GM12878 (cell line): ENCODE measurements around the gene TCF7L2. TPM values are rescaled to one million over a fixed set of nuclear protein-coding genes. Genes with fewer than 3 reads are reported as not detected.

Experiments used
- ATAC-seq: fragments of 200-7000 bp; cut with Tn5 transposase; 3 replicates; pipeline ENCODE4 v1.9.1; 2020; ENCODE audit warnings: mild to moderate bottlenecking, moderate library complexity
- BruUV-seq: library from RNA; stranded (reverse); fragments of 400-500 nt; replicated peaks from 2 replicates; lab custom pipeline; 2021; lab: Mats Ljungman, UMichigan
- CTCF ChIA-PET: fragments of 300-600 bp; sonication (Branson Sonifier 250); formaldehyde crosslinking; extraction: SDS; loops from one replicate; lab custom pipeline; 2021; ENCODE audit warnings: inconsistent platforms; lab: Yijun Ruan, JAX
- POLR2A ChIA-PET: fragments of 350-600 bp; formaldehyde crosslinking; extraction: SDS; loops from one replicate; lab custom pipeline; 2021; ENCODE audit warnings: inconsistent platforms; lab: Charles Lee
- RAD21 ChIA-PET: fragments of 300-600 bp; sonication (Branson Sonifier 250); formaldehyde crosslinking; loops from one replicate; lab custom pipeline; 2023; ENCODE audit warnings: antibody characterized with exemption; ENCODE audit not compliant: unreplicated experiment; lab: Charles Lee
- SMC1A ChIA-PET: fragments of 300-600 bp; sonication (Branson Sonifier 250); formaldehyde crosslinking; loops from one replicate; lab custom pipeline; 2023; ENCODE audit not compliant: unreplicated experiment, uncharacterized antibody; lab: Charles Lee
- DNase-seq: peaks from one replicate; pipeline ENCODE4 v3.0.0-alpha.2; 2011; ENCODE audit warnings: low read depth, low spot score
- FAIRE-seq: peaks from 3 replicates; lab custom pipeline; 2011; peaks lifted over from hg19 to GRCh38; lab: Jason Lieb, UNC
- H2AFZ ChIP-seq: 2 replicates; pipeline ENCODE4 v1.6.0; 2011; ENCODE audit warnings: low read depth, low read length, control low read depth; ENCODE audit not compliant: control insufficient read depth
- H3K27ac ChIP-seq: 2 replicates; pipeline ENCODE4 v1.5.1; 2011; ENCODE audit warnings: control low read depth; ENCODE audit not compliant: control insufficient read depth, insufficient read depth
- H3K27me3 ChIP-seq, 2 experiments: replicated peaks in 1 of 2; 2 replicates each; pipeline versions ENCODE4 v1.6.0 to v1.6.1; 2011; ENCODE audit warnings: low read length in 1 of 2; ENCODE audit not compliant: control insufficient read depth in 2 of 2, insufficient read depth in 2 of 2
- H3K36me3 ChIP-seq, 2 experiments: 2 replicates each; pipeline ENCODE4 v1.5.1; 2011; ENCODE audit warnings: low read length in 1 of 2; ENCODE audit not compliant: control insufficient read depth in 2 of 2, insufficient read depth in 2 of 2
- H3K4me1 ChIP-seq: 2 replicates; pipeline ENCODE4 v1.6.1; 2011; ENCODE audit warnings: mild to moderate bottlenecking, low read length, moderate library complexity, mixed read lengths; ENCODE audit not compliant: control insufficient read depth, insufficient read depth
- H3K4me2 ChIP-seq: 2 replicates; pipeline ENCODE4 v1.6.0; 2011; ENCODE audit warnings: control low read depth; ENCODE audit not compliant: control insufficient read depth, insufficient read depth
- H3K4me3 ChIP-seq: fragments of 200-600 bp; sonication (generic); 2 replicates; pipeline ENCODE4 v1.5.1; 2016
- H3K79me2 ChIP-seq: 2 replicates; pipeline ENCODE4 v1.6.0; 2011; ENCODE audit warnings: low read length; ENCODE audit not compliant: control insufficient read depth, insufficient read depth
- H3K9ac ChIP-seq: 2 replicates; pipeline ENCODE4 v1.8.0; 2011; ENCODE audit warnings: low read length, control low read depth, mixed read lengths; ENCODE audit not compliant: control insufficient read depth, insufficient read depth
- H3K9me3 ChIP-seq: replicated peaks from 3 replicates; pipeline ENCODE4 v1.5.1; 2011; ENCODE audit warnings: mild to moderate bottlenecking, low read length; ENCODE audit not compliant: control insufficient read depth, insufficient read depth
- H4K20me1 ChIP-seq: 2 replicates; pipeline ENCODE4 v1.6.0; 2011; ENCODE audit not compliant: control insufficient read depth, insufficient read depth
- BRCA1 ChIP-seq: IDR thresholded peaks from 2 replicates; pipeline ENCODE4 v1.6.1; 2011; ENCODE audit warnings: low read depth, low read length, improper control_type of control experiment
- DPF2 ChIP-seq: fragments of 450-650 bp; IDR thresholded peaks from 2 replicates; pipeline ENCODE4 v1.6.1; 2017; ENCODE audit warnings: mild to moderate bottlenecking
- HDAC6 ChIP-seq: fragments of 200-600 bp; sonication (generic); IDR thresholded peaks from one replicate; pipeline ENCODE4 v1.8.0; 2017; ENCODE audit warnings: antibody characterized with exemption; ENCODE audit not compliant: unreplicated experiment
- JUNB ChIP-seq: IDR thresholded peaks from 2 replicates; pipeline ENCODE4 v1.6.1; 2016; ENCODE audit warnings: antibody characterized with exemption, mild to moderate bottlenecking
- MTA2 ChIP-seq: fragments of 450-650 bp; IDR thresholded peaks from 2 replicates; pipeline ENCODE4 v1.6.1; 2016; ENCODE audit warnings: low read depth, mild to moderate bottlenecking, moderate library complexity
- NFYA ChIP-seq: IDR thresholded peaks from 2 replicates; pipeline ENCODE4 v1.6.1; 2011; ENCODE audit warnings: low read depth, mild to moderate bottlenecking, low read length, improper control_type of control experiment, borderline replicate concordance
- NR2F1 ChIP-seq: fragments of 450-650 bp; conservative IDR thresholded peaks from 2 replicates; pipeline ENCODE4 v1.6.1; 2017; ENCODE audit warnings: mild to moderate bottlenecking
- NRF1 ChIP-seq: conservative IDR thresholded peaks from 2 replicates; pipeline ENCODE4 v1.6.1; 2011; ENCODE audit warnings: mild to moderate bottlenecking, low read depth, low read length, improper control_type of control experiment
- POLR2AphosphoS2 ChIP-seq: IDR thresholded peaks from 2 replicates; pipeline ENCODE4 v1.6.1; 2011; ENCODE audit warnings: low read depth, mild to moderate bottlenecking, low read length, improper control_type of control experiment, moderate library complexity
- RB1 ChIP-seq: fragments of 450-650 bp; formaldehyde crosslinking; IDR thresholded peaks from 2 replicates; pipeline ENCODE4 v1.6.1; 2017; ENCODE audit warnings: mild to moderate bottlenecking, borderline replicate concordance
- RELA ChIP-seq: fragments of 450-650 bp; IDR thresholded peaks from 2 replicates; pipeline ENCODE4 v1.8.0; 2014; ENCODE audit warnings: borderline replicate concordance; ENCODE audit not compliant: partially characterized antibody
- STAT1 ChIP-seq: fragments of 450-650 bp; conservative IDR thresholded peaks from 2 replicates; pipeline ENCODE4 v1.6.1; 2014; ENCODE audit warnings: antibody characterized with exemption, mild to moderate bottlenecking
- WGBS: methylation state at CpG from one replicate; pipeline ENCODE4 v1.1.6; 2016; ENCODE audit warnings: low lambda C conversion rate; ENCODE audit not compliant: insufficient replicate concordance, insufficient coverage; ENCODE audit errors: missing lambda C conversion rate; 5-methylcytosine and 5-hydroxymethylcytosine counted together
- in situ Hi-C: fragments of 300-500 bp; cut with MboI; formaldehyde crosslinking; loops from 9 replicates; pipeline ENCODE4 v1.14.3; 2018; ENCODE audit warnings: mixed read lengths
- intact Hi-C: fragments of 100-400 bp; cut with micrococcal nuclease; formaldehyde crosslinking; loops from one replicate; pipeline ENCODE4 v1.14.2; 2022; ENCODE audit not compliant: unreplicated experiment
- polyA plus RNA-seq, 11 experiments: library from polyadenylated mRNA; depleted of rRNA in 4 of 11; unstranded in 6 of 11; stranded (reverse) in 5 of 11; fragments of >200 nt; fragmentation: Nextera tagmentation in 4 of 11; fragmentation: Illumina TruSeq in 1 of 11; extraction: Ambion mirVana in 4 of 11; extraction: Trizol in 1 of 11; gene quantifications; 1 replicate in 1 of 11; 2 replicates in 10 of 11; pipeline versions ENCODE4 v1.2.1 to v1.2.3, GENCODE V29; 2011 to 2016; ENCODE audit warnings: inconsistent platforms in 2 of 11, missing spikeins in 2 of 11, low read depth in 1 of 11
- total RNA-seq, 4 experiments: library from RNA; depleted of rRNA in 3 of 4; stranded (reverse); fragments of >200 nt in 3 of 4; fragmentation: Illumina TruSeq in 1 of 4; extraction: Trizol in 1 of 4; gene quantifications; 2 replicates each; pipeline versions ENCODE4 v1.2.1 to v1.2.3, GENCODE V29; 2013 to 2021
- TF ChIP-seq, protein P1 (sequence below): fragments of 450-650 bp; IDR thresholded peaks from 2 replicates; pipeline ENCODE4 v1.6.1; 2017; ENCODE audit warnings: mild to moderate bottlenecking, moderate library complexity
- TF ChIP-seq, protein P2 (sequence below): fragments of 450-650 bp; IDR thresholded peaks from 2 replicates; pipeline ENCODE4 v1.6.1; 2017; ENCODE audit warnings: mild to moderate bottlenecking, moderate library complexity

TCF7L2 gene
- total and polyA plus RNA-seq, 10 of the 15 experiments (the other 5 are each of a cell fraction or from before 2014, with no cell fraction given) = 0.02 to 1.1 (median 0.35) TPM; not detected in 4

DNA sequence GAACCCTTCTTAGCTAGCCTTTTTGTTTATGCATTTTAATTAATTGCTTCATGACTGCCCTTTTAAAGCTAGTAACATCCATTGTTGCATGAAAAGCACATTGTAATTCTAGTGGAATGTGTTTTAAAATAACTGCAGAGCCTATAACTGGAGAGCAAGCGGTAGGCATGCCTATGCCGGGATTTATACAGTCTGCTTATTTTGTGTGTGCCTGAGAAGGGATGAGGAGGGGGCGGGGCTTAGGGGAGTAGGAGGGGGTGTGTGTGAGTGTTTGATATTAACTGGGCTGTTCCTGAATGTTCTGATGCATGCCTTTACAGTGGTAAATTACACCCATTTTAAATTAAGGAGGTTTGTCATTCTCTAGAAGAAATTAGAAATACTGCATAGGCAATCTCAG lies 208.1 kb downstream of the TCF7L2 start (continued):
- TF ChIP-seq, protein P1, sequence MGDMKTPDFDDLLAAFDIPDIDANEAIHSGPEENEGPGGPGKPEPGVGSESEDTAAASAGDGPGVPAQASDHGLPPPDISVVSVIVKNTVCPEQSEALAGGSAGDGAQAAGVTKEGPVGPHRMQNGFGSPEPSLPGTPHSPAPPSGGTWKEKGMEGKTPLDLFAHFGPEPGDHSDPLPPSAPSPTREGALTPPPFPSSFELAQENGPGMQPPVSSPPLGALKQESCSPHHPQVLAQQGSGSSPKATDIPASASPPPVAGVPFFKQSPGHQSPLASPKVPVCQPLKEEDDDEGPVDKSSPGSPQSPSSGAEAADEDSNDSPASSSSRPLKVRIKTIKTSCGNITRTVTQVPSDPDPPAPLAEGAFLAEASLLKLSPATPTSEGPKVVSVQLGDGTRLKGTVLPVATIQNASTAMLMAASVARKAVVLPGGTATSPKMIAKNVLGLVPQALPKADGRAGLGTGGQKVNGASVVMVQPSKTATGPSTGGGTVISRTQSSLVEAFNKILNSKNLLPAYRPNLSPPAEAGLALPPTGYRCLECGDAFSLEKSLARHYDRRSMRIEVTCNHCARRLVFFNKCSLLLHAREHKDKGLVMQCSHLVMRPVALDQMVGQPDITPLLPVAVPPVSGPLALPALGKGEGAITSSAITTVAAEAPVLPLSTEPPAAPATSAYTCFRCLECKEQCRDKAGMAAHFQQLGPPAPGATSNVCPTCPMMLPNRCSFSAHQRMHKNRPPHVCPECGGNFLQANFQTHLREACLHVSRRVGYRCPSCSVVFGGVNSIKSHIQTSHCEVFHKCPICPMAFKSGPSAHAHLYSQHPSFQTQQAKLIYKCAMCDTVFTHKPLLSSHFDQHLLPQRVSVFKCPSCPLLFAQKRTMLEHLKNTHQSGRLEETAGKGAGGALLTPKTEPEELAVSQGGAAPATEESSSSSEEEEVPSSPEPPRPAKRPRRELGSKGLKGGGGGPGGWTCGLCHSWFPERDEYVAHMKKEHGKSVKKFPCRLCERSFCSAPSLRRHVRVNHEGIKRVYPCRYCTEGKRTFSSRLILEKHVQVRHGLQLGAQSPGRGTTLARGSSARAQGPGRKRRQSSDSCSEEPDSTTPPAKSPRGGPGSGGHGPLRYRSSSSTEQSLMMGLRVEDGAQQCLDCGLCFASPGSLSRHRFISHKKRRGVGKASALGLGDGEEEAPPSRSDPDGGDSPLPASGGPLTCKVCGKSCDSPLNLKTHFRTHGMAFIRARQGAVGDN = no peak
- TF ChIP-seq JUNB = no peak
- no peak for TF ChIP-seq BRCA1

DNA sequence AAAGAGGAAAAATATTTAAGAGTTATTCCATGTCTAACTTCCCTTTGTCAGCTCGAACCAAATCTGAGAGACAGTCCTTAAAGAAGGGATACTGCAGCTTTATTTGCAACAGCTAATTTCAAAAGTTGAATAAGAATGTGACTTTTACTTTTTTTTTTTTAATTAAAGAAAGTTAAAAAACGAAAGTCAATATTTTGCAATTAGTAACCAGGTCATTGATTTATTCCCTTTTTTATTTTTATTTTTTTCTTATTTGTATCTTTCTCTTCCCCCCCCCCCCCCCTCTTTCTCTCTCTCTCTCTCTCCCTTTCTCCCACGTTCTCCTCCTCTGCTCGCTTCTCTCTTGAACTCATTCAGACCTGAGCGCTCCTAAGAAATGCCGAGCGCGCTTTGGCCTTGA lies 209.5 kb downstream of the TCF7L2 start:
- H3K36me3 ChIP-seq = no peaks in the 10 kb centered on the region
- intact Hi-C loops = no loop called here
- H4K20me1 ChIP-seq = no peaks in the 10 kb centered on the region
- no peak overlapping the region for H3K27ac ChIP-seq
- no peak for FAIRE-seq
- ATAC-seq = no peak
- no peak overlapping the region for H3K4me2 ChIP-seq
- no peak overlapping the region for H3K4me3 ChIP-seq
- H2AFZ ChIP-seq = no peak overlapping the region
- ChIA-PET CTCF (no interaction called here), SMC1A (interaction anchor here (0.8 to 0.9 kb wide), 2 partner anchors 46 to 240 kb away, joined by 3 to 4 read pairs; no protein-coding TSS in a partner anchor), POLR2A (no interaction called here), RAD21 (no interaction called here)
- TF ChIP-seq HDAC6 = no peak
- no peak for TF ChIP-seq NR2F1
- no peak for TF ChIP-seq POLR2AphosphoS2
- TF ChIP-seq RB1 = no peak
- TF ChIP-seq DPF2 = no peak
- TF ChIP-seq STAT1 = no peak
- no peak for TF ChIP-seq NFYA
- no peak for TF ChIP-seq MTA2
- TF ChIP-seq RELA = no peak
- TF ChIP-seq NRF1 = no peak
- TF ChIP-seq, protein P2, sequence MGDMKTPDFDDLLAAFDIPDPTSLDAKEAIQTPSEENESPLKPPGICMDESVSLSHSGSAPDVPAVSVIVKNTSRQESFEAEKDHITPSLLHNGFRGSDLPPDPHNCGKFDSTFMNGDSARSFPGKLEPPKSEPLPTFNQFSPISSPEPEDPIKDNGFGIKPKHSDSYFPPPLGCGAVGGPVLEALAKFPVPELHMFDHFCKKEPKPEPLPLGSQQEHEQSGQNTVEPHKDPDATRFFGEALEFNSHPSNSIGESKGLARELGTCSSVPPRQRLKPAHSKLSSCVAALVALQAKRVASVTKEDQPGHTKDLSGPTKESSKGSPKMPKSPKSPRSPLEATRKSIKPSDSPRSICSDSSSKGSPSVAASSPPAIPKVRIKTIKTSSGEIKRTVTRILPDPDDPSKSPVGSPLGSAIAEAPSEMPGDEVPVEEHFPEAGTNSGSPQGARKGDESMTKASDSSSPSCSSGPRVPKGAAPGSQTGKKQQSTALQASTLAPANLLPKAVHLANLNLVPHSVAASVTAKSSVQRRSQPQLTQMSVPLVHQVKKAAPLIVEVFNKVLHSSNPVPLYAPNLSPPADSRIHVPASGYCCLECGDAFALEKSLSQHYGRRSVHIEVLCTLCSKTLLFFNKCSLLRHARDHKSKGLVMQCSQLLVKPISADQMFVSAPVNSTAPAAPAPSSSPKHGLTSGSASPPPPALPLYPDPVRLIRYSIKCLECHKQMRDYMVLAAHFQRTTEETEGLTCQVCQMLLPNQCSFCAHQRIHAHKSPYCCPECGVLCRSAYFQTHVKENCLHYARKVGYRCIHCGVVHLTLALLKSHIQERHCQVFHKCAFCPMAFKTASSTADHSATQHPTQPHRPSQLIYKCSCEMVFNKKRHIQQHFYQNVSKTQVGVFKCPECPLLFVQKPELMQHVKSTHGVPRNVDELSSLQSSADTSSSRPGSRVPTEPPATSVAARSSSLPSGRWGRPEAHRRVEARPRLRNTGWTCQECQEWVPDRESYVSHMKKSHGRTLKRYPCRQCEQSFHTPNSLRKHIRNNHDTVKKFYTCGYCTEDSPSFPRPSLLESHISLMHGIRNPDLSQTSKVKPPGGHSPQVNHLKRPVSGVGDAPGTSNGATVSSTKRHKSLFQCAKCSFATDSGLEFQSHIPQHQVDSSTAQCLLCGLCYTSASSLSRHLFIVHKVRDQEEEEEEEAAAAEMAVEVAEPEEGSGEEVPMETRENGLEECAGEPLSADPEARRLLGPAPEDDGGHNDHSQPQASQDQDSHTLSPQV = no peak
- H3K9me3 ChIP-seq = no peaks in the 10 kb centered on the region
- H3K27me3 ChIP-seq = no peaks in the 10 kb centered on the region; a peak in 1 of 4 replicates
- BruUV-seq = no TSS peak
- 52% methylated on average over 8 of the region's 8 CpGs for WGBS
- no peak for DNase-seq
- no peaks in the 10 kb centered on the region for H3K4me1 ChIP-seq
- H3K79me2 ChIP-seq = no peaks in the 10 kb centered on the region
- no peak overlapping the region for H3K9ac ChIP-seq
- in situ Hi-C loops = no loop called here
